ENCODE results near the gene OTOF.

OTOF gene

DNA sequence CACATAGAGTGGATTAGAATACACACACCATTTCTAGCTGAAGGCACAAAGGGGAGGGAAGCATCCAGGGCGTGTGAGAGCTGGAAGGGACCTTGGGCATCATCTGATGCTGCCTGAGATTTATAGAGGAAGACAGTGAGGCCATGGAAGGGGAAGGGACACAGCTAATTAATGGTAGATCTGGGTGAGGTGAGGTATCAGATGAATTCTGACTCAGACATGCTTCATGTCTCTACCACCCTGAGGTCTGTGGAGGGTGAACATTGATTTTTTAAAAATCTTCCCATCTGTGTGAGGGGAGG is 42.2 kb upstream of the OTOF start:
- no peaks in the 10 kb centered on the region for H3K9me3 ChIP-seq (ENCODE audit: insufficient read depth, low read length)
- H3K79me2 ChIP-seq (ENCODE audit: low read length), result no peaks in the 10 kb centered on the region
- H3K4me3 ChIP-seq (ENCODE audit: low read length), result no peak overlapping the region
- H3K4me2 ChIP-seq (ENCODE audit: low read length), result no peak overlapping the region
- no peak overlapping the region for H3K27ac ChIP-seq (ENCODE audit: low read length)
- no peak overlapping the region for H2AFZ ChIP-seq (ENCODE audit: low read depth, low read length)
- no peaks in the 10 kb centered on the region for H3K4me1 ChIP-seq (ENCODE audit: low read length)
- TF ChIP-seq, protein P1, sequence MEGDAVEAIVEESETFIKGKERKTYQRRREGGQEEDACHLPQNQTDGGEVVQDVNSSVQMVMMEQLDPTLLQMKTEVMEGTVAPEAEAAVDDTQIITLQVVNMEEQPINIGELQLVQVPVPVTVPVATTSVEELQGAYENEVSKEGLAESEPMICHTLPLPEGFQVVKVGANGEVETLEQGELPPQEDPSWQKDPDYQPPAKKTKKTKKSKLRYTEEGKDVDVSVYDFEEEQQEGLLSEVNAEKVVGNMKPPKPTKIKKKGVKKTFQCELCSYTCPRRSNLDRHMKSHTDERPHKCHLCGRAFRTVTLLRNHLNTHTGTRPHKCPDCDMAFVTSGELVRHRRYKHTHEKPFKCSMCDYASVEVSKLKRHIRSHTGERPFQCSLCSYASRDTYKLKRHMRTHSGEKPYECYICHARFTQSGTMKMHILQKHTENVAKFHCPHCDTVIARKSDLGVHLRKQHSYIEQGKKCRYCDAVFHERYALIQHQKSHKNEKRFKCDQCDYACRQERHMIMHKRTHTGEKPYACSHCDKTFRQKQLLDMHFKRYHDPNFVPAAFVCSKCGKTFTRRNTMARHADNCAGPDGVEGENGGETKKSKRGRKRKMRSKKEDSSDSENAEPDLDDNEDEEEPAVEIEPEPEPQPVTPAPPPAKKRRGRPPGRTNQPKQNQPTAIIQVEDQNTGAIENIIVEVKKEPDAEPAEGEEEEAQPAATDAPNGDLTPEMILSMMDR (IDR thresholded peaks at IDR 0.05; ENCODE audit: low read depth, low read length), result no peak
- no peak for TF ChIP-seq EZH2phosphoT487 (IDR thresholded peaks at IDR 0.05; ENCODE audit: low read depth)
- H3K27me3 ChIP-seq (ENCODE audit: low read depth, low read length), result peaks cover 37% of the 10 kb centered on the region
- no peaks in the 10 kb centered on the region for H4K20me1 ChIP-seq (ENCODE audit: insufficient read depth, low read length)
- H3K36me3 ChIP-seq (replicated peaks; ENCODE audit: low read depth, low read length), result no peaks in the 10 kb centered on the region
- H3K9ac ChIP-seq (ENCODE audit: low read length), result no peak overlapping the region

DNA sequence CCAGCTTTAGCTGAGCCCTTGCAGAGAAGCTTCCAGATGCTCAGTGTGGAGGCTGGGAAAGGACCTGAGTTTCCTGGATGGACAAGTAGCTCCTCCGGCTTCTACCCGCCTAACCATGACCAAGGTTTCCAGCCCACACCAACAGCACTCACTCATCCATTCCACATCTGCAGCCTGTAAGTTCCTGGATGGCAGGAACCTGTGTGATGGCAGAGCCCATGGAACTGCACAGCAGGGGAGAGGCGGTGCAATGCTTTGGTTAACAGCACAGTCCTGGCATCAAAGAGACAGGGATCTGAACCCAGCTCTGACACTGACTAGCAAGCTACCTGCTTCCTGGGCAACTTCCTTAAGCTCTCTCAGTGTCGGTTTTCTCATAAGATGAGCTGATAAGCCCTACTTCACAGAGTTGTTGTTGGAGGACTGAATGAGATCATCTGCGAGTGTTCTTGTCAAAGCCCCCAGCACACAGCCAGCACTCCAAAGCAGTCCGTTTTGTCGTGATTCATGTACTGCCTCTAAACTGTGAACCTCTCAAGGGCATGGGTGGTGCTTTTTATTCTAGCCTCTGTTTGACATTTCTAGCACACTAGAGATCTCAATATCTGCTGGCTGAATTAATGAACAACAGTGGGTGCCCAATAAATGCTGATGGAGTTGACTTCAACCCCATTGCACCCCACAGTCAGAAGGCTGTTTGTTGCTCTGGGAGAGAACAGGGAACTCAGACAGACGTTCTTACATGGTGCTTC is 41.6 kb upstream of the OTOF start:
- no peak for TF ChIP-seq EZH2phosphoT487 (IDR thresholded peaks at IDR 0.05; ENCODE audit: low read depth)
- TF ChIP-seq, protein P1 (IDR thresholded peaks at IDR 0.05; ENCODE audit: low read depth, low read length), result no peak
- no peak overlapping the region for H2AFZ ChIP-seq (ENCODE audit: low read depth, low read length)
- no peaks in the 10 kb centered on the region for H3K9me3 ChIP-seq (ENCODE audit: insufficient read depth, low read length)
- no peak overlapping the region for H3K4me2 ChIP-seq (ENCODE audit: low read length)
- no peak overlapping the region for H3K9ac ChIP-seq (ENCODE audit: low read length)
- no peaks in the 10 kb centered on the region for H4K20me1 ChIP-seq (ENCODE audit: insufficient read depth, low read length)
- no peak overlapping the region for H3K27ac ChIP-seq (ENCODE audit: low read length)
- H3K4me3 ChIP-seq (ENCODE audit: low read length), result no peak overlapping the region
- no peaks in the 10 kb centered on the region for H3K79me2 ChIP-seq (ENCODE audit: low read length)
- H3K4me1 ChIP-seq (ENCODE audit: low read length), result no peaks in the 10 kb centered on the region
- no peaks in the 10 kb centered on the region for H3K36me3 ChIP-seq (replicated peaks; ENCODE audit: low read depth, low read length)
- H3K27me3 ChIP-seq (ENCODE audit: low read depth, low read length), result peaks cover 37% of the 10 kb centered on the region

DNA sequence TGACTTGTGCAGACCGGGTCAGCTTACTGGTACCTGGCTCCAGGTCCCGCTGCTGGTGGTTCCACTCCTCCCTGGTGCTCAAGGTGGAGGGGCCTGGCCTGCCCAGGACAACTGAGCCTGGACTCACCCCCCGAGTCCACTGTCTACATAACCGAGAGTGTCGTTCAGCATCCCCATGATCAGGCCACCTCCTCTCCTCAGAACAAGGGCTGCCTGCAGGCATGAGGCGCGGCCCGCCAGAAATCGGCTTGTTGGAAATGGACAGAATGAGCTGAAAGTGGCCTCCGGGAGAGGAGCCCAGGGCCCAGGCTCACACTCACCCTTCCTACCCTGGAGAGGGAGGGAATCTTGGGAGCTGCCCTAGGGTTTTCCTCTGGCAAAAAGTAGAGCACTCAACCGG is 38.9 kb upstream of the OTOF start:
- H3K79me2 ChIP-seq (ENCODE audit: low read length), result no peaks in the 10 kb centered on the region
- no peak overlapping the region for H3K4me3 ChIP-seq (ENCODE audit: low read length)
- no peaks in the 10 kb centered on the region for H3K9me3 ChIP-seq (ENCODE audit: insufficient read depth, low read length)
- no peaks in the 10 kb centered on the region for H3K36me3 ChIP-seq (replicated peaks; ENCODE audit: low read depth, low read length)
- peaks cover 7% of the 10 kb centered on the region; the same call in 1 of the 2 replicates for H3K4me1 ChIP-seq (ENCODE audit: low read length)
- no peak overlapping the region for H3K4me2 ChIP-seq (ENCODE audit: low read length)
- no peak overlapping the region for H3K9ac ChIP-seq (ENCODE audit: low read length)
- no peak overlapping the region for H2AFZ ChIP-seq (ENCODE audit: low read depth, low read length)
- H3K27ac ChIP-seq (ENCODE audit: low read length), result no peak overlapping the region
- TF ChIP-seq, protein P1 (IDR thresholded peaks at IDR 0.05; ENCODE audit: low read depth, low read length), result no peak
- no peak for TF ChIP-seq EZH2phosphoT487 (IDR thresholded peaks at IDR 0.05; ENCODE audit: low read depth)
- peaks cover 35% of the 10 kb centered on the region for H3K27me3 ChIP-seq (ENCODE audit: low read depth, low read length)
- no peaks in the 10 kb centered on the region for H4K20me1 ChIP-seq (ENCODE audit: insufficient read depth, low read length)

DNA sequence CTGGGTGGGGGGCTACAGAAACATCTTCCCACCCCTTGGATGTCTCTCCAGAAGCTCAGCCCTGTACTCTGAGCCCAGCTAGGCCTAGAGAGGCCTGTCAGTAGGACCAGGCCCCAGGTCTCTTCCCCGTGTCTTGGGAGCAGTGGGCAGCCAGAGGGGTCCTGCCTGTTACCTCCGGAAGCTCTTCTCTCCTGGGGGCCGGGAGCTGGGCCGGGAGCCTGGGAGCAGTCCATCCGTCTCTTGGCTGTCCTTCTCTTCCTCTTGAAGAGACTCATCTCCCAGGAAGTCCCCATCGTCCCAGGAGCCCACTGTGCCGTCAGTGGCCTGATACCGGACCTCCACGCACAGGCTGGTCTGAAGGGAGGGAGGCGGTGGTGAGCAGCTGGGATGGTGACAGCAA is 38.3 kb upstream of the OTOF start:
- TF ChIP-seq, protein P1 (IDR thresholded peaks at IDR 0.05; ENCODE audit: low read depth, low read length), result no peak
- TF ChIP-seq EZH2phosphoT487 (IDR thresholded peaks at IDR 0.05; ENCODE audit: low read depth), result no peak
- no peaks in the 10 kb centered on the region for H3K36me3 ChIP-seq (replicated peaks; ENCODE audit: low read depth, low read length)
- no peak overlapping the region for H3K4me2 ChIP-seq (ENCODE audit: low read length)
- H2AFZ ChIP-seq (ENCODE audit: low read depth, low read length), result no peak overlapping the region
- no peak overlapping the region for H3K4me3 ChIP-seq (ENCODE audit: low read length)
- H3K79me2 ChIP-seq (ENCODE audit: low read length), result no peaks in the 10 kb centered on the region
- H3K4me1 ChIP-seq (ENCODE audit: low read length), result peaks cover 7% of the 10 kb centered on the region; the same call in 1 of the 2 replicates
- H3K9ac ChIP-seq (ENCODE audit: low read length), result no peak overlapping the region
- H3K9me3 ChIP-seq (ENCODE audit: insufficient read depth, low read length), result no peaks in the 10 kb centered on the region
- peaks cover 30% of the 10 kb centered on the region for H3K27me3 ChIP-seq (ENCODE audit: low read depth, low read length)
- no peaks in the 10 kb centered on the region for H4K20me1 ChIP-seq (ENCODE audit: insufficient read depth, low read length)
- H3K27ac ChIP-seq (ENCODE audit: low read length), result no peak overlapping the region
